GM12878 (cell line): ENCODE measurements around the gene HIC1. TPM values are rescaled to one million over a fixed set of nuclear protein-coding genes. Genes with fewer than 3 reads are reported as not detected.
A peak's percentile ranks its signal among the peaks of the same experiment; 100 is the strongest.

Experiments
- BHLHE40 ChIP-seq, 2 experiments: fragments of 450-650 bp in 1 of 2; IDR thresholded peaks; 2 replicates each; pipeline ENCODE4 v1.6.1; 2011 to 2017; ENCODE audit warnings: low read depth in 2 of 2, borderline replicate concordance in 1 of 2, improper control_type of control experiment in 1 of 2, low read length in 1 of 2, mild to moderate bottlenecking in 1 of 2
- BMI1 ChIP-seq: fragments of 450-650 bp; IDR thresholded peaks from 2 replicates; pipeline ENCODE4 v1.6.1; 2016; ENCODE audit warnings: mild to moderate bottlenecking, moderate library complexity, borderline replicate concordance
- CREM ChIP-seq: IDR thresholded peaks from 2 replicates; pipeline ENCODE4 v1.6.1; 2014; ENCODE audit warnings: antibody characterized with exemption, low read depth
- EGR1 ChIP-seq, 2 experiments: IDR thresholded peaks; 1 replicate in 1 of 2; 2 replicates in 1 of 2; pipeline ENCODE4 v1.6.1; 2011 to 2012; ENCODE audit warnings: low read depth in 2 of 2, low read length in 2 of 2, borderline replicate concordance in 1 of 2, mild to moderate bottlenecking in 1 of 2, moderate library complexity in 1 of 2
- EP300 ChIP-seq, 2 experiments: fragments of 150-350 bp in 1 of 2; IDR thresholded peaks; 2 replicates each; pipeline ENCODE4 v1.6.1; 2011 to 2012; ENCODE audit warnings: low read depth in 2 of 2, low read length in 2 of 2, borderline replicate concordance in 1 of 2, improper control_type of control experiment in 1 of 2, inconsistent platforms in 1 of 2; ENCODE audit not compliant: control insufficient read depth in 1 of 2
- GABPA ChIP-seq: IDR thresholded peaks from 2 replicates; pipeline ENCODE4 v1.6.1; 2014; ENCODE audit warnings: antibody characterized with exemption, low read depth, mild to moderate bottlenecking, inconsistent platforms
- GATAD2B ChIP-seq: fragments of 450-650 bp; conservative IDR thresholded peaks from 2 replicates; pipeline ENCODE4 v1.6.1; 2017; ENCODE audit warnings: low read depth, mild to moderate bottlenecking, moderate library complexity
- HDGF ChIP-seq: fragments of 450-650 bp; IDR thresholded peaks from 2 replicates; pipeline ENCODE4 v1.6.1; 2016; ENCODE audit warnings: antibody characterized with exemption
- IKZF1 ChIP-seq: fragments of 450-650 bp; conservative IDR thresholded peaks from 2 replicates; pipeline ENCODE4 v1.6.1; 2017; ENCODE audit warnings: antibody characterized with exemption, mild to moderate bottlenecking
- JUND ChIP-seq: IDR thresholded peaks from 2 replicates; pipeline ENCODE4 v1.6.1; 2012; ENCODE audit warnings: low read depth, mild to moderate bottlenecking, low read length, improper control_type of control experiment, moderate library complexity
- MXI1 ChIP-seq: fragments of 150-350 bp; IDR thresholded peaks from 2 replicates; pipeline ENCODE4 v1.6.1; 2011; ENCODE audit warnings: low read depth, mild to moderate bottlenecking, inconsistent platforms, low read length, improper control_type of control experiment
- MYC ChIP-seq: IDR thresholded peaks from 2 replicates; pipeline ENCODE4 v1.6.1; 2011; ENCODE audit warnings: mild to moderate bottlenecking, low read length, moderate library complexity, inconsistent platforms; ENCODE audit not compliant: insufficient read depth, insufficient replicate concordance, insufficient read length, severe bottlenecking
- NR2F1 ChIP-seq: fragments of 450-650 bp; conservative IDR thresholded peaks from 2 replicates; pipeline ENCODE4 v1.6.1; 2017; ENCODE audit warnings: mild to moderate bottlenecking
- POU2F2 ChIP-seq: IDR thresholded peaks from 3 replicates; pipeline ENCODE4 v1.6.1; 2011; ENCODE audit warnings: low read depth, mild to moderate bottlenecking, low read length, borderline replicate concordance
- SMAD5 ChIP-seq: IDR thresholded peaks from 2 replicates; pipeline ENCODE4 v1.6.1; 2016; ENCODE audit warnings: antibody characterized with exemption, low read depth
- SMARCA5 ChIP-seq: fragments of 450-650 bp; IDR thresholded peaks from 2 replicates; pipeline ENCODE4 v1.6.1; 2017; ENCODE audit warnings: mild to moderate bottlenecking
- SUPT20H ChIP-seq: IDR thresholded peaks from 2 replicates; pipeline ENCODE4 v1.6.1; 2011; ENCODE audit warnings: low read depth, mild to moderate bottlenecking, low read length, moderate library complexity, borderline replicate concordance; ENCODE audit not compliant: control insufficient read depth
- TBL1XR1 ChIP-seq: IDR thresholded peaks from 2 replicates; pipeline ENCODE4 v1.6.1; 2012; ENCODE audit warnings: low read depth, low read length, improper control_type of control experiment
- ZNF24 ChIP-seq: fragments of 450-650 bp; IDR thresholded peaks from 2 replicates; pipeline ENCODE4 v1.6.1; 2017; ENCODE audit warnings: antibody characterized with exemption, mild to moderate bottlenecking
- polyA plus RNA-seq, 11 experiments: library from polyadenylated mRNA; depleted of rRNA in 4 of 11; unstranded in 6 of 11; stranded (reverse) in 5 of 11; fragments of >200 nt; fragmentation: Nextera tagmentation in 4 of 11; fragmentation: Illumina TruSeq in 1 of 11; extraction: Ambion mirVana in 4 of 11; extraction: Trizol in 1 of 11; gene quantifications; 1 replicate in 1 of 11; 2 replicates in 10 of 11; pipeline versions ENCODE4 v1.2.1 to v1.2.3, GENCODE V29; 2011 to 2016; ENCODE audit warnings: inconsistent platforms in 2 of 11, missing spikeins in 2 of 11, low read depth in 1 of 11
- total RNA-seq, 4 experiments: library from RNA; depleted of rRNA in 3 of 4; stranded (reverse); fragments of >200 nt in 3 of 4; fragmentation: Illumina TruSeq in 1 of 4; extraction: Trizol in 1 of 4; gene quantifications; 2 replicates each; pipeline versions ENCODE4 v1.2.1 to v1.2.3, GENCODE V29; 2013 to 2021
- TF ChIP-seq, protein P1 (sequence below): fragments of 450-650 bp; IDR thresholded peaks from 2 replicates; pipeline ENCODE4 v1.6.1; 2017; ENCODE audit warnings: mild to moderate bottlenecking, moderate library complexity
- TF ChIP-seq, protein P2 (sequence below): IDR thresholded peaks from 2 replicates; pipeline ENCODE4 v1.6.1; 2012; ENCODE audit warnings: low read depth, low read length, improper control_type of control experiment

HIC1 gene
- total and polyA plus RNA-seq, 10 of the 15 experiments (the other 5 are each of a cell fraction or from before 2014, with no cell fraction given) = 0.11 to 61.1 (median 4.9) TPM

DNA sequence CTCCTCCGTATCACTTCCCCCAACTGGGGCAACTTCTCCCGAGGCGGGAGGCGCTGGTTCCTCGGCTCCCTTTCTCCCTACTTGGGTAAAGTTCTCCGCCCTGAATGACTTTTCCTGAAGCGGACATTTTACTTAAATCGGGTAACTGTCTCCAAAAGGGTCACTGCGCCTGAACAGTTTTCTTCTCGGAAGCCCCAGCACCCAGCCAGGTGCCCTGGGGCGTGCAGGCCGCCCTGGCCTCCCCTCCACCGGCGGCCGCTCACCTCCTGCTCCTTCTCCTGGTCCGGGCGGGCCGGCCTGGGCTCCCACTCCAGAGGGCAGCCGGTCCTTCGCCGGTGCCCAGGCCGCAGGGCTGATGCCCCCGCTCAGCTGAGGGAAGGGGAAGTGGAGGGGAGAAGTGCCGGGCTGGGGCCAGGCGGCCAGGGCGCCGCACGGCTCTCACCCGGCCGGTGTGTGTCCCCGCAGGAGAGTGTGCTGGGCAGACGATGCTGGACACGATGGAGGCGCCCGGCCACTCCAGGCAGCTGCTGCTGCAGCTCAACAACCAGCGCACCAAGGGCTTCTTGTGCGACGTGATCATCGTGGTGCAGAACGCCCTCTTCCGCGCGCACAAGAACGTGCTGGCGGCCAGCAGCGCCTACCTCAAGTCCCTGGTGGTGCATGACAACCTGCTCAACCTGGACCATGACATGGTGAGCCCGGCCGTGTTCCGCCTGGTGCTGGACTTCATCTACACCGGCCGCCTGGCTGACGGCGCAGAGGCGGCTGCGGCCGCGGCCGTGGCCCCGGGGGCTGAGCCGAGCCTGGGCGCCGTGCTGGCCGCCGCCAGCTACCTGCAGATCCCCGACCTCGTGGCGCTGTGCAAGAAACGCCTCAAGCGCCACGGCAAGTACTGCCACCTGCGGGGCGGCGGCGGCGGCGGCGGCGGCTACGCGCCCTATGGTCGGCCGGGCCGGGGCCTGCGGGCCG is 1.6 kb downstream of the HIC1 start (continued):
- TF ChIP-seq EP300 (IDR thresholded peaks at IDR 0.05; ENCODE audit: borderline replicate concordance in 1 of 2, control insufficient read depth in 1 of 2, low read depth in 2 of 2, low read length in 2 of 2) (no peak), SUPT20H (no peak), JUND (no peak), POU2F2 (0 out of 3 replicates have a peak, but pooled peaks have one; percentile 1), NR2F1 (peak; percentile 37; the same call in 1 of the 2 replicates), MYC (no peak), TBL1XR1 (0 out of 2 replicates have a peak, but pooled peaks have one; percentile 31), SMARCA5 (peak; percentile 45; the same call in 1 of the 2 replicates), IKZF1 (peak; percentile 40), MXI1 (peak; percentile 94), BHLHE40 (IDR thresholded peaks at IDR 0.05; ENCODE audit: borderline replicate concordance in 1 of 2, low read depth in 2 of 2, low read length in 1 of 2) (peak; percentile 70 to 88), GATAD2B (peak; percentile 31; the same call in 1 of the 2 replicates), GABPA (no peak), CREM (0 out of 2 replicates have a peak, but pooled peaks have one; percentile 4), BMI1 (no peak), SMAD5 (peak; percentile 75), HDGF (peak; percentile 76; the same call in 1 of the 2 replicates), EGR1 (IDR thresholded peaks at IDR 0.05; ENCODE audit: borderline replicate concordance in 1 of 2, low read depth in 2 of 2, low read length in 2 of 2) (no peak), ZNF24 (0 out of 2 replicates have a peak, but pooled peaks have one; percentile 23)
- TF ChIP-seq, protein P1, sequence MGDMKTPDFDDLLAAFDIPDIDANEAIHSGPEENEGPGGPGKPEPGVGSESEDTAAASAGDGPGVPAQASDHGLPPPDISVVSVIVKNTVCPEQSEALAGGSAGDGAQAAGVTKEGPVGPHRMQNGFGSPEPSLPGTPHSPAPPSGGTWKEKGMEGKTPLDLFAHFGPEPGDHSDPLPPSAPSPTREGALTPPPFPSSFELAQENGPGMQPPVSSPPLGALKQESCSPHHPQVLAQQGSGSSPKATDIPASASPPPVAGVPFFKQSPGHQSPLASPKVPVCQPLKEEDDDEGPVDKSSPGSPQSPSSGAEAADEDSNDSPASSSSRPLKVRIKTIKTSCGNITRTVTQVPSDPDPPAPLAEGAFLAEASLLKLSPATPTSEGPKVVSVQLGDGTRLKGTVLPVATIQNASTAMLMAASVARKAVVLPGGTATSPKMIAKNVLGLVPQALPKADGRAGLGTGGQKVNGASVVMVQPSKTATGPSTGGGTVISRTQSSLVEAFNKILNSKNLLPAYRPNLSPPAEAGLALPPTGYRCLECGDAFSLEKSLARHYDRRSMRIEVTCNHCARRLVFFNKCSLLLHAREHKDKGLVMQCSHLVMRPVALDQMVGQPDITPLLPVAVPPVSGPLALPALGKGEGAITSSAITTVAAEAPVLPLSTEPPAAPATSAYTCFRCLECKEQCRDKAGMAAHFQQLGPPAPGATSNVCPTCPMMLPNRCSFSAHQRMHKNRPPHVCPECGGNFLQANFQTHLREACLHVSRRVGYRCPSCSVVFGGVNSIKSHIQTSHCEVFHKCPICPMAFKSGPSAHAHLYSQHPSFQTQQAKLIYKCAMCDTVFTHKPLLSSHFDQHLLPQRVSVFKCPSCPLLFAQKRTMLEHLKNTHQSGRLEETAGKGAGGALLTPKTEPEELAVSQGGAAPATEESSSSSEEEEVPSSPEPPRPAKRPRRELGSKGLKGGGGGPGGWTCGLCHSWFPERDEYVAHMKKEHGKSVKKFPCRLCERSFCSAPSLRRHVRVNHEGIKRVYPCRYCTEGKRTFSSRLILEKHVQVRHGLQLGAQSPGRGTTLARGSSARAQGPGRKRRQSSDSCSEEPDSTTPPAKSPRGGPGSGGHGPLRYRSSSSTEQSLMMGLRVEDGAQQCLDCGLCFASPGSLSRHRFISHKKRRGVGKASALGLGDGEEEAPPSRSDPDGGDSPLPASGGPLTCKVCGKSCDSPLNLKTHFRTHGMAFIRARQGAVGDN = peak; percentile 95
- TF ChIP-seq, protein P2, sequence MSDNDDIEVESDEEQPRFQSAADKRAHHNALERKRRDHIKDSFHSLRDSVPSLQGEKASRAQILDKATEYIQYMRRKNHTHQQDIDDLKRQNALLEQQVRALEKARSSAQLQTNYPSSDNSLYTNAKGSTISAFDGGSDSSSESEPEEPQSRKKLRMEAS = peak; percentile 73; the same call in 1 of the 2 replicates
